Natural killer cell treated with Interleukin-12 subunit alpha and Interleukin-12 subunit beta and Interleukin-15 and Interleukin-18, amount 100 ng/mL, for 72 hours (primary cell): Measurements from ENCODE around the gene TBC1D10A. TPM values are rescaled to one million over a fixed set of nuclear protein-coding genes. Genes with fewer than 3 reads are reported as not detected.

ENCODE experiments used
- ATAC-seq, 2 donors: fragments of 150-1000 bp; cut with Tn5 transposase in 1 of 2; sonication (Bioruptor Pico), chemical (Tn5 transposase) in 1 of 2; 2 replicates each; pipeline ENCODE4 v1.10.0; 2021
- DNase-seq: peaks from one replicate; pipeline ENCODE4 v3.0.0; 2022; ENCODE audit warnings: low spot score
- H3K27ac Mint-ChIP-seq, 2 donors: 1 replicate in 1 of 2; 2 replicates in 1 of 2; pipeline ENCODE4 v1.8.0; 2022; ENCODE audit warnings: mixed read lengths in 2 of 2, mild to moderate bottlenecking in 1 of 2, moderate library complexity in 1 of 2
- H3K27me3 Mint-ChIP-seq, 2 donors: 1 replicate in 1 of 2; 2 replicates in 1 of 2; pipeline ENCODE4 v1.8.0; 2022; ENCODE audit warnings: mixed read lengths in 2 of 2
- H3K36me3 Mint-ChIP-seq: one replicate; pipeline ENCODE4 v1.8.0; 2022; ENCODE audit warnings: mixed read lengths
- H3K4me1 Mint-ChIP-seq, 2 donors: 1 replicate in 1 of 2; 2 replicates in 1 of 2; pipeline ENCODE4 v1.8.0; 2022; ENCODE audit warnings: low read depth in 2 of 2, mixed read lengths in 2 of 2, mild to moderate bottlenecking in 1 of 2
- H3K4me3 Mint-ChIP-seq: one replicate; pipeline ENCODE4 v1.8.0; 2022; ENCODE audit warnings: mixed read lengths
- H3K9me3 Mint-ChIP-seq: 2 replicates; pipeline ENCODE4 v1.8.0; 2022; ENCODE audit warnings: mixed read lengths
- total RNA-seq, 2 donors: library from RNA; stranded (reverse); gene quantifications; one replicate each; pipeline ENCODE4 v1.2.3, GENCODE V29; 2022

The TBC1D10A gene
- 10 to 100 TPM; 13.9 to 28.3 TPM for total RNA-seq

DNA sequence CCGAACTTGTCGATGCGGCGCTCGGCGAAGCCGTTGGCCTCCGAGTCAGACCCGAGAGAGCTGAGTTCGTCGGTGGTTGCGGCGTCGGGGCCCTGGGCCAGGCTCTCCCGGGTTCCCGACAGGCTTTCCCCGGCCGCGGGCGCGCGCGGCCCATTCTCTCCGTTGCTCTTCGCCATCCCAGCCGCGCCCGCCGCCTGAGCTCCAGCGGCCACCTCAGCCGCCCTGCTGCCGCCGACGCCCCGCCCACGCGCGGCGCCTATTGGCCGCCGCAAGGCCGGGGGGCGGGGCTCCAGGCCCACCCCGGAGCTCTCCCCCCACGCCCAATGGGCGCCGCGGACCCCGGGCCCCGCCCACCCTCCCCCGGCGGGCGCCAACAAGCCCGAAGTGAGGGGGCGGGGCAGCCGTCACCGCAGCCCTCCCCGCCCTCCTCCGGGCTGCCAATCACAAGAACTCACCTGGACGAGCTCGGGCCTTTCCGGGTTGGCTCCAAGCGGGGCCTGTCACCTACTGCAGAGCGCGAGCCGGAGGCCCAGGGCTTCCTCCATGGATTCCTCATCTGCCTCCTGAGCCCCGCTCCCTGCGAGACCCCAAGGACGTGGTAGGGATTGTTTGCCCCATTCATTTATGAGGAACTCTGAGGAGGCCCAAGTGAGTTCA is at the start of gene TBC1D10A:
Gene TBC1D10A (minus strand): TSS at position 236 of the 657 bp plus-strand sequence. CDS start 60 bp downstream, at position 176.
- Mint-ChIP-seq H3K4me3 (peak within 1 kb of the TSS; percentile 70), H3K9me3 (no peaks in the 10 kb centered on the region), H3K4me1 (peaks cover 34 to 35% of the 10 kb centered on the region in 2 donors), H3K36me3 (peaks cover 6% of the 10 kb centered on the region), H3K27ac (peak within 1 kb of the TSS; percentile 77 to 91), H3K27me3 (no peaks in the 10 kb centered on the region)
- DNase-seq (peak; percentile 91), ATAC-seq (peak; percentile 95 to 96)

- no peak overlapping the region for H3K27ac Mint-ChIP-seq
- no peaks in the 10 kb centered on the region for H3K27me3 Mint-ChIP-seq
- ATAC-seq (no peak), DNase-seq (no peak)
- H3K4me3 Mint-ChIP-seq: no peak overlapping the region
- H3K36me3 Mint-ChIP-seq: no peaks in the 10 kb centered on the region
- H3K9me3 Mint-ChIP-seq: no peaks in the 10 kb centered on the region
- H3K4me1 Mint-ChIP-seq: no peaks in the 10 kb centered on the region
These were observed 48.6 kb upstream of the TBC1D10A start for GRCh38 chr22:30375312-30375849.

- Mint-ChIP-seq H3K27ac (no peak overlapping the region), H3K9me3 (no peaks in the 10 kb centered on the region), H3K4me1 (no peaks in the 10 kb centered on the region), H3K4me3 (no peak overlapping the region), H3K36me3 (no peaks in the 10 kb centered on the region), H3K27me3 (no peaks in the 10 kb centered on the region)
- no peak for ATAC-seq
- DNase-seq: no peak
These were observed 46.9 kb upstream of the TBC1D10A start for GRCh38 chr22:30373331-30374325.

DNA sequence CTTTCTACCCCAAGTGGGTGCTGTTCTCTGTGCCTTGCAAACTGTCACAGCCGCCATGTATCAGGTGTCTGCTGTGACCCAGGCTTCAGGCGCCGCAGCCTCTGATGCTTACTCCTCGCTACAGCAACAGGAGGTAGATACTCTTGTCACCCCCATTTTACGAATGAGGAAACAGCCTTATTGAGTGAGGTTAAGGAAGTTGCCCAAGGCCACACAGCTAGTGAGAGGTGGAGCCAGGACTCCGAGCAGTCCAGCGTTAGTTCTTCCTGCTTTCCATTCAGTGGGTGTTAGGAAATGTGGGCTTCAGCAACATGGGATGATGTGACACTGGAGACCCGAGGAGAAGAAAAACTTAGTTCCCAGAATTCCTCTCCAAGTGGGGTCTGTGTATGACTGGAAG is 46.2 kb upstream of the TBC1D10A start:
- Mint-ChIP-seq H3K9me3 (no peaks in the 10 kb centered on the region), H3K27me3 (no peaks in the 10 kb centered on the region), H3K27ac (no peak overlapping the region), H3K4me1 (no peaks in the 10 kb centered on the region), H3K4me3 (no peak overlapping the region), H3K36me3 (no peaks in the 10 kb centered on the region)
- ATAC-seq (no peak), DNase-seq (no peak)

- Mint-ChIP-seq H3K4me1 (no peaks in the 10 kb centered on the region), H3K27me3 (no peaks in the 10 kb centered on the region), H3K27ac (no peak overlapping the region), H3K36me3 (no peaks in the 10 kb centered on the region), H3K9me3 (no peaks in the 10 kb centered on the region), H3K4me3 (no peak overlapping the region)
- DNase-seq (no peak), ATAC-seq (no peak)
These were observed 45.2 kb upstream of the TBC1D10A start for GRCh38 chr22:30371981-30372380.

DNA sequence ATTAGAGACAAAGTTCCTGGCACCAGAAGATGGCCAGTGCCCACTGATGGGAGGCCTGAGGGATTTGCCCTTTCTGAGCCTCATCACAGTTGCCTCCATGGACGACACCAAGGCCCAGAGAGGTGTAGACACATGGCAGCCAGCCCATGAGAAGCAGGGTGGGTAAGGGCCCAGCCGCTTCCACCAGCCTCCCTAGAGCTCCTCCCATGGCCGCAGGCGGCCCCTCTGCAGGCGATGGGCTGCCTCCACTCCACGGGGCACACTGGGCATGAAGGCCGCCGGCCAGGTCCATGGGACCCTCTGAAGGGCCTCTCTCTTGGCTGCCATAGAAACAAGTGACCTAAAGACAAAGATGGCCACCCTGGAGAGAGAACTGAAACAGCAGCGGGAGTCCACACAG is 44.6 kb upstream of the TBC1D10A start:
- ATAC-seq: no peak
- Mint-ChIP-seq H3K27me3 (no peaks in the 10 kb centered on the region), H3K27ac (no peak overlapping the region)

GRCh38 chr22:30370641-30371230 is 44.0 kb upstream of the TBC1D10A start:
- H3K36me3 Mint-ChIP-seq: no peaks in the 10 kb centered on the region

More for the DNA sequence above, 44.6 kb upstream of the TBC1D10A start:
- Mint-ChIP-seq H3K4me3 (no peak overlapping the region), H3K9me3 (no peaks in the 10 kb centered on the region), H3K36me3 (no peaks in the 10 kb centered on the region), H3K4me1 (no peaks in the 10 kb centered on the region)
- no peak for DNase-seq

GRCh38 chr22:30368420-30368819 is 41.7 kb upstream of the TBC1D10A start:
- ATAC-seq (no peak), DNase-seq (no peak)
- no peaks in the 10 kb centered on the region for H3K9me3 Mint-ChIP-seq
- no peak overlapping the region for H3K4me3 Mint-ChIP-seq
- no peaks in the 10 kb centered on the region for H3K4me1 Mint-ChIP-seq
- H3K27me3 Mint-ChIP-seq: no peaks in the 10 kb centered on the region
- no peaks in the 10 kb centered on the region for H3K36me3 Mint-ChIP-seq
- H3K27ac Mint-ChIP-seq: no peak overlapping the region

More at GRCh38 chr22:30370641-30371230, 44.0 kb upstream of the TBC1D10A start:
- DNase-seq (no peak), ATAC-seq (no peak)
- Mint-ChIP-seq H3K27ac (no peak overlapping the region), H3K27me3 (no peaks in the 10 kb centered on the region), H3K9me3 (no peaks in the 10 kb centered on the region), H3K4me1 (no peaks in the 10 kb centered on the region), H3K4me3 (no peak overlapping the region)

- no peaks in the 10 kb centered on the region for H3K9me3 Mint-ChIP-seq
- H3K4me1 Mint-ChIP-seq: no peaks in the 10 kb centered on the region
- no peaks in the 10 kb centered on the region for H3K27me3 Mint-ChIP-seq
- ATAC-seq: no peak
- no peak overlapping the region for H3K4me3 Mint-ChIP-seq
- DNase-seq: no peak
- no peaks in the 10 kb centered on the region for H3K36me3 Mint-ChIP-seq
- H3K27ac Mint-ChIP-seq: no peak overlapping the region
These were observed 39.1 kb upstream of the TBC1D10A start for GRCh38 chr22:30365891-30366290.

GRCh38 chr22:30362651-30363281 is 36.0 kb upstream of the TBC1D10A start:
- DNase-seq (no peak), ATAC-seq (no peak)
- Mint-ChIP-seq H3K27ac (no peak overlapping the region), H3K36me3 (no peaks in the 10 kb centered on the region), H3K27me3 (peaks cover 0 to 2% of the 10 kb centered on the region in 2 donors), H3K4me3 (no peak overlapping the region), H3K9me3 (no peaks in the 10 kb centered on the region), H3K4me1 (peaks cover 3 to 5% of the 10 kb centered on the region in 2 donors)

DNA sequence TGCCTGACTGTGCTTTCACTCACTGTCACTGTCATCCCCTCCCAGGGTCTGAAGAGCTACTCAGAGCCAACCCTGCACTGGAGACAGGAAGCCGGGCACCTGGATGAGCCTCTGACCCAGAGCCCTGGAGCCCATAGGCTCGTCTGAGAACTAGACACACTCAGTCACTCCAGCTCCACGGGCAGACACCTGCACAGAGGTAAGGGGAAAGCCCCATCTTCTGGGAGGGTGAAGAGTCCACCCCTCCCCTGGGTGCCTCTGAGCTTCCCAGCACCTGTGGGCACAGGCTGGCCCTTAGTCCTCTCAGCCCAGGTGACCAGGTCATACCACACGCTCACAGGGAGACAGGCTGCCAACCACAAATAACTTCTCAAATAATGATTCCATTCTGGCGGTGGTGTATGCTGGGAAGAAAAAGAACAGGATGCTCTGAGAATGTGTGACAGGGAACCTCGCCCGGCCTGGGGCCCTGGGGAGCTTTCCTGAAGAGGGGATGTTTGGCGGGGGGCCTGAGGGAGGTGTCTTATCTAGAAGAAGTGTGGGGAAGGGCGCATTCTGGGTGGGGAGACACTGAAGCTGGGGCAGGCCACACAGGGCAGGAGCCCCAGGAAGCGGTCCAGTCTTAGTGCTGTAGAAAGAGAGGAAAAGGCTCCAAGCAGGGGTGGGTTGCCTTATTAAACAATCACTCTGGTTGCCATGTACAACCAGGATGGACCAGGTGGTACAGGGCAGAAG is 35.3 kb upstream of the TBC1D10A start:
- no peak for DNase-seq
- no peak overlapping the region for H3K27ac Mint-ChIP-seq
- H3K27me3 Mint-ChIP-seq: peaks cover 0 to 2% of the 10 kb centered on the region in 2 donors

DNA sequence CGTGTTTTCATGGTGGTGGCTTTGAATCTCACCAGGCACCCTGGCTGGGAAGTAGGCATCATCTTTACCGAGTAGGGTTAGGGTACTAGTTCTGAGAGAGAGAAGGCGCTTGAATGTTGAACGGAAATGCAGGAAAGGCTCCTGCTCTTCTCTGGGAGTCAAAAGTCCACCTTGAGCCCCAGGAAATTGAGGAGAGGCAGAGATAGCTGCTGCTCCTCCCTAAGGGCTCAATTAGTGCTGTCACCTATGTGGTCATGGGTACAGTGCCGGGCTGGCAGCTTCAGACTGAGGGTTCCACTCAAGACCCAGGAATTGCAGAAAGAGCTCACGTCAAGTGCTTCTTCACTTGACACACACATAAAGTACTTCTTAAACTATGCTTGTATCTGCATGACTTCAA is 31.8 kb upstream of the TBC1D10A start:
- H3K27ac Mint-ChIP-seq: peak overlapping the region in 1 of 2 donors; percentile 89
- ATAC-seq (no peak), DNase-seq (no peak)
- H3K9me3 Mint-ChIP-seq: no peaks in the 10 kb centered on the region
- peaks cover 9% of the 10 kb centered on the region for H3K36me3 Mint-ChIP-seq
- H3K4me1 Mint-ChIP-seq: peaks cover 32 to 43% of the 10 kb centered on the region in 2 donors
- peak overlapping the region; percentile 89 for H3K4me3 Mint-ChIP-seq
- H3K27me3 Mint-ChIP-seq: peaks cover 0 to 2% of the 10 kb centered on the region in 2 donors

More for the DNA sequence above, 35.3 kb upstream of the TBC1D10A start:
- no peak for ATAC-seq
- peaks cover 7 to 10% of the 10 kb centered on the region in 2 donors for H3K4me1 Mint-ChIP-seq
- H3K4me3 Mint-ChIP-seq: no peak overlapping the region
- no peaks in the 10 kb centered on the region for H3K9me3 Mint-ChIP-seq
- H3K36me3 Mint-ChIP-seq: no peaks in the 10 kb centered on the region
